NCI-H226 (cell line): ENCODE measurements around the gene NDFIP1.
"Not testable (repeated sequence)": the region's sequence is repeated elsewhere in the genome, so short reads cannot be mapped to it uniquely, and the experiment has no call there.

Experiments
- DNase-seq: peaks from one replicate; pipeline ENCODE4 v3.0.0-alpha.2; 2015

The NDFIP1 gene

GRCh38 chr5:142120247-142120935 is 11.8 kb downstream of the NDFIP1 start:
- no peak for DNase-seq

- DNase-seq: no peak
Observed at GRCh38 chr5:142122121-142122520, 13.5 kb downstream of the NDFIP1 start.

GRCh38 chr5:142125378-142125777 is 16.8 kb downstream of the NDFIP1 start:
- no peak for DNase-seq

GRCh38 chr5:142125963-142126362 is 17.4 kb downstream of the NDFIP1 start:
- no peak for DNase-seq

GRCh38 chr5:142128675-142129208 is 20.2 kb downstream of the NDFIP1 start:
- DNase-seq: no peak

GRCh38 chr5:142129446-142130066 is 21.0 kb downstream of the NDFIP1 start:
- no peak for DNase-seq

GRCh38 chr5:142131394-142131793 is 22.8 kb downstream of the NDFIP1 start:
- no peak for DNase-seq

- no peak for DNase-seq
Observed at GRCh38 chr5:142132916-142133315, 24.3 kb downstream of the NDFIP1 start.

- no peak for DNase-seq
Observed at GRCh38 chr5:142133330-142134206, 25.0 kb downstream of the NDFIP1 start.

- DNase-seq: no peak
Observed at GRCh38 chr5:142134331-142135010, 25.9 kb downstream of the NDFIP1 start.

GRCh38 chr5:142141463-142141862 is 32.9 kb downstream of the NDFIP1 start:
- no peak for DNase-seq

GRCh38 chr5:142143878-142144277 is 35.3 kb downstream of the NDFIP1 start:
- DNase-seq: no peak

GRCh38 chr5:142145106-142145900 is 36.7 kb downstream of the NDFIP1 start:
- peak; percentile 17 for DNase-seq

- no peak for DNase-seq
Observed at GRCh38 chr5:142149363-142149762, 40.8 kb downstream of the NDFIP1 start.

- DNase-seq: no peak
Observed at GRCh38 chr5:142150431-142150830, 41.9 kb downstream of the NDFIP1 start.

GRCh38 chr5:142151436-142152383 is 43.1 kb downstream of the NDFIP1 start:
- DNase-seq: no peak

- DNase-seq: no peak
Observed at GRCh38 chr5:142152384-142152732, 43.8 kb downstream of the NDFIP1 start.

- DNase-seq: no peak
Observed at GRCh38 chr5:142153674-142154448, 45.3 kb downstream of the NDFIP1 start.

- not testable (repeated sequence) for DNase-seq
Observed at GRCh38 chr5:142154449-142154841, 45.9 kb downstream of the NDFIP1 start.

- no peak for DNase-seq
Observed at GRCh38 chr5:142156839-142157463, 48.4 kb downstream of the NDFIP1 start.
